CD1c-positive myeloid dendritic cell (primary cell): ENCODE data around the gene PRLR.
A peak's percentile ranks its signal among the peaks of the same experiment; 100 is the strongest.
"Not testable (repeated sequence)": the region's sequence is repeated elsewhere in the genome, so short reads cannot be mapped to it uniquely, and the experiment has no call there.

Experiments
- DNase-seq: peaks from one replicate; pipeline ENCODE4 v3.0.0-alpha.2; 2016; ENCODE audit errors: extremely low spot score

The PRLR gene

GRCh38 chr5:35195472-35195852 is 34.8 kb downstream of the PRLR start:
- DNase-seq: no peak

GRCh38 chr5:35194635-35195471 is 35.4 kb downstream of the PRLR start:
- DNase-seq: peak; percentile 51

GRCh38 chr5:35192506-35192905 is 37.8 kb downstream of the PRLR start:
- DNase-seq: no peak

GRCh38 chr5:35189801-35190200 is 40.5 kb downstream of the PRLR start:
- not testable (repeated sequence) for DNase-seq

- no peak for DNase-seq
These were observed 42.2 kb downstream of the PRLR start for GRCh38 chr5:35188031-35188457.

GRCh38 chr5:35187621-35188020 is 42.7 kb downstream of the PRLR start:
- not testable (repeated sequence) for DNase-seq

- DNase-seq: no peak
These were observed 43.5 kb downstream of the PRLR start for GRCh38 chr5:35186749-35187148.

GRCh38 chr5:35185518-35185917 is 44.8 kb downstream of the PRLR start:
- no peak for DNase-seq

GRCh38 chr5:35183556-35183955 is 46.7 kb downstream of the PRLR start:
- no peak for DNase-seq

GRCh38 chr5:35182910-35183535 is 47.3 kb downstream of the PRLR start:
- peak; percentile 20 for DNase-seq

- DNase-seq: no peak
These were observed 47.8 kb downstream of the PRLR start for GRCh38 chr5:35182486-35182885.

GRCh38 chr5:35180046-35180445 is 50.2 kb downstream of the PRLR start:
- no peak for DNase-seq

GRCh38 chr5:35177783-35178182 is 52.5 kb downstream of the PRLR start:
- DNase-seq: no peak

- no peak for DNase-seq
These were observed 57.8 kb downstream of the PRLR start for GRCh38 chr5:35172533-35172932.

- DNase-seq: no peak
These were observed 58.3 kb downstream of the PRLR start for GRCh38 chr5:35171991-35172390.

GRCh38 chr5:35171078-35171477 is 59.2 kb downstream of the PRLR start:
- DNase-seq: no peak

- DNase-seq: no peak
These were observed 64.2 kb downstream of the PRLR start for GRCh38 chr5:35166043-35166442.

- DNase-seq: no peak
These were observed 65.3 kb downstream of the PRLR start for GRCh38 chr5:35164860-35165542.

GRCh38 chr5:35163710-35164033 is 66.6 kb downstream of the PRLR start:
- DNase-seq: no peak

GRCh38 chr5:35162848-35163709 is 67.2 kb downstream of the PRLR start:
- no peak for DNase-seq

- no peak for DNase-seq
These were observed 68.5 kb downstream of the PRLR start for GRCh38 chr5:35161652-35162273.
